HEK293T (cell line): ENCODE results near the gene PTMA.

Experiments used
- BHLHE40 ChIP-seq: fragments of 450-650 bp; IDR thresholded peaks from 2 replicates; pipeline ENCODE4 v1.6.1; 2016; ENCODE audit warnings: mild to moderate bottlenecking, moderate library complexity, borderline replicate concordance
- SP1 ChIP-seq: fragments of 450-650 bp; IDR thresholded peaks from 2 replicates; pipeline ENCODE4 v1.6.1; 2017

- TF ChIP-seq SP1 (no peak), BHLHE40 (no peak)
These were observed 24.3 kb downstream of the PTMA start for GRCh38 chr2:231732604-231733003.
